Activated CD4-positive, alpha-beta T cell treated with anti-CD3 and anti-CD28 coated beads, Interleukin-2, amount 10 ng/mL, durations not matched to agents 24 days and 14 days (primary cell): ENCODE data around the gene RPL39L. TPM values are rescaled to one million over a fixed set of nuclear protein-coding genes. Genes with fewer than 3 reads are reported as not detected.
A peak's percentile ranks its signal among the peaks of the same experiment; 100 is the strongest.
"Not testable (repeated sequence)": the region's sequence is repeated elsewhere in the genome, so short reads cannot be mapped to it uniquely, and the experiment has no call there.

Experiments
- DNase-seq: peaks from one replicate; pipeline ENCODE4 v3.0.0; 2022
- H3K27ac Mint-ChIP-seq: one replicate; pipeline ENCODE4 v1.8.0; 2022; ENCODE audit warnings: mild to moderate bottlenecking, mixed read lengths
- H3K27me3 Mint-ChIP-seq: one replicate; pipeline ENCODE4 v1.8.0; 2022; ENCODE audit warnings: mixed read lengths
- H3K36me3 Mint-ChIP-seq: one replicate; pipeline ENCODE4 v1.8.0; 2022; ENCODE audit warnings: low read depth, mild to moderate bottlenecking, mixed read lengths
- H3K4me1 Mint-ChIP-seq: one replicate; pipeline ENCODE4 v1.8.0; 2021; ENCODE audit warnings: mixed read lengths
- H3K4me3 Mint-ChIP-seq: one replicate; pipeline ENCODE4 v1.8.0; 2022; ENCODE audit warnings: mild to moderate bottlenecking, moderate library complexity, mixed read lengths
- H3K9me3 Mint-ChIP-seq: one replicate; pipeline ENCODE4 v1.8.0; 2021; ENCODE audit warnings: mixed read lengths
- intact Hi-C: fragments of 100-400 bp; cut with micrococcal nuclease; formaldehyde crosslinking; loops from one replicate; pipeline ENCODE4 v1.15.1; 2023
- total RNA-seq: library from RNA; stranded (reverse); gene quantifications from 2 replicates; pipeline ENCODE4 v1.2.3, GENCODE V29; 2022

RPL39L gene
- total RNA-seq = 10.4 and 11.7 TPM in 2 replicates

DNA sequence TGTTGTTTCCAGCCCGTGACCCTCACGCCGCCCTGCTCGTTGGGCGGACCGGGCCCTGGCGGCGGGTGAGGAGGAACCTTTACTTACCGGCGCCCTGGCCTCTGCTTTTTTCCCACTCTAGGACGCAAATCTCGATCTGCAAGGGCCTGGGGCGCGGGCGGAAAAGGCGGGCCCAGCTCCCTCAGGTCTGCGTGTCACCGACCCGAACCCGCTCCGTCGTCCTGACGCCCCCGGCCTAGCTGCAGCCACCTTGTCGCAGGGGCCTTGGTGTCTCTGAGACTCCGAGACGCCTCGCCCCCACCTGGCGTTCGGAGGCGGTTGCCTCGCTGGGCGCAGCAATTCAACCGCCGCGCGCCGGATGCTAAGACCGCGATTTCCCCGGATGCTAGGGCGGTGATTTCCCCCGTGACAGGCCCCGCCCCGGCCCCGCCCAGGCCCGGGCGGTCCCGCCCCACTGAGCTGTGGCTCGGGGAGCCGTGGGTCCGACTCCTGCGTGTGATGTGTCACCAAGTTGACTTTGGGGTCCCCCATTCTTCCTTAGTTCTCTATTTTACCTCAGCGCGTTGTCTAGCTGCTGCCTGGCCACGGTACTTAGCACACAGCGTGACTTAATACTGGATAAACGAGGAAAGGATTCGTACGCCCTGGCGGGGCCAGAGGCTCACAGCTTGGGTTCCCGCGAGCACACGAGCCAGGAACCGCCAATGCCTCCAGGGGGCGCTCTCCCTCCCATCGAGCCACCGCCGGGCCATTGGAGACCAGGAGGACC is at the start of gene RPL39L:
Gene RPL39L (minus strand): TSS at position 371 of the 769 bp plus-strand sequence. CDS start 18,196 bp downstream, outside the sequence.
- Mint-ChIP-seq H3K27ac (peak within 1 kb of the TSS; percentile 98), H3K36me3 (peaks cover 27% of the 10 kb centered on the region), H3K9me3 (peaks cover 26% of the 10 kb centered on the region), H3K4me1 (peaks cover 27% of the 10 kb centered on the region), H3K4me3 (peak within 1 kb of the TSS; percentile 93), H3K27me3 (no peaks in the 10 kb centered on the region)
- intact Hi-C loops = loop anchor here (1.0 to 5.0 kb wide), 6 partner anchors 9 to 313 kb away; partner anchors contain the start of gene ST6GAL1
- peak; percentile 98 for DNase-seq

DNA sequence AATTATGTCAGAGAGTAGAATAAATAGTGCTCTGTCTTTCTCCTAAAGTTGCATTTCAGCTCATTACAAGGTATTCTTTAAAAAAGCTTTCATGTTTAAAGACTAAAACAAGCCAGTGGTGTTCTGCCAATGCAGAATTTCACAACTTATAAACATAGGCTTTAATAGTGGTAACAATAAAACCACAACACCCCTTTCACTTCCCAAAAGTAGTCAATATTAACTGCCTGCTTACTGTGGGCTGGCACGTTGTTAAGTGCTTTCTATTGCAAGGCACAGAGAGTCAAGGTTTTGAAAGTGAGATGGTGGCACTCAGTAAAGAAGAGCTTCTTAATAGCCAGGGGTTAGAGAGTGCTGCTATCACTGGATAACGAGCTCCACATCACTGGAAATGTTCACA is 49.6 kb upstream of the RPL39L start:
- H3K27ac Mint-ChIP-seq = no peak overlapping the region
- intact Hi-C loops = no loop called here
- no peaks in the 10 kb centered on the region for H3K4me1 Mint-ChIP-seq
- no peak for DNase-seq
- peaks cover 6% of the 10 kb centered on the region for H3K9me3 Mint-ChIP-seq
- H3K4me3 Mint-ChIP-seq = no peak overlapping the region
- H3K27me3 Mint-ChIP-seq = peaks cover 55% of the 10 kb centered on the region
- H3K36me3 Mint-ChIP-seq = no peaks in the 10 kb centered on the region

DNA sequence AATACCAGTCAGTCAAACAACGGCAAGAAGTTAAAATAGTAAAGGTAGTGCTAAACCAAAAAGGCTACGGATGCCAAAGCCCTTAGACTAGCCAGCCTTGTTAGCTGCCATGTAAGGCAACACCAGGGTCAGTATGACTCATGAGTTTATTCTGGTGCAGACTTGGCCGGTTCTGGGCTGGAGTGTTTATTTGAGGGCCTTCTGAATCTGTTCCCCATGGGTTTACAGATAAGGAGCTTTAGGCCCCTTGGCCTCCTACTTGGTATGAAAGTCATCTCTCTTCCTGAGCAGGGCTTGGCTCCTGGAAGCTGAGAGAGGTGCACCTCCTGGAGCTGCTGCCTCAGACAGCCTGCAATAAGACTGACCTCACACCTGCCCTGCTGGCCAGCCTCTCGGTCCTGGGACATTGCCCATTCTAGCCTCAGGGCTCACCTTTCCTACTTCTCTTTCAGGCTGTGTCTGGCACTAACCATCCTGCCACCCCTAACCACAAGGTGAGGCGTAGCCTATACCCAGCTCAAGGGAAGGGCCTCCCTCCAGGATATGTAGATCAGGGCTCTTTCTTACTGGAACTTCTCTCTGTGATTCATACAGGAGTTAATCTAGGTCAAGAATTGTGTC is 47.6 kb upstream of the RPL39L start:
- H3K4me1 Mint-ChIP-seq = no peaks in the 10 kb centered on the region
- intact Hi-C loops = no loop called here
- no peak overlapping the region for H3K4me3 Mint-ChIP-seq
- no peak for DNase-seq
- peaks cover 6% of the 10 kb centered on the region for H3K9me3 Mint-ChIP-seq
- no peak overlapping the region for H3K27ac Mint-ChIP-seq
- H3K27me3 Mint-ChIP-seq = peaks cover 43% of the 10 kb centered on the region
- H3K36me3 Mint-ChIP-seq = no peaks in the 10 kb centered on the region

DNA sequence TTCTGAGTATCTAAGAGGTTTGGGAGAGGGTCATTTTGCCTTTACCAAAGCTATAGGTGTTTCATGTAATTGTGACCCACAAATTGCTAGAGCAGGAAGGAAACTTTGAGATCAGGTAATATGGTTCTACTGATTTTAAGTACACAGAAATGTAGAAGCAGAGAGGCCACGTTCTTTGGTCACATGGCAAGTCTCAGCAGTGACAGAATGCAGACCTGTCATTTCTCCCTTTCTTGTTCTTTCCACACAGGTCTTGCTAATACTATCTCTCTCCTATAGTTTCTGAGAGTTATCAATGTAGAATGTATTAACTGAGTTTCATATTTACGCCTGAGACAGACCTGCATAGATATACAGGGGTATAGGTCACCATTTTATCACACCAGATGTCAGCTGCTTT is 47.1 kb upstream of the RPL39L start:
- peaks cover 41% of the 10 kb centered on the region for H3K27me3 Mint-ChIP-seq
- intact Hi-C loops = no loop called here
- no peaks in the 10 kb centered on the region for H3K36me3 Mint-ChIP-seq
- DNase-seq = no peak
- H3K4me1 Mint-ChIP-seq = no peaks in the 10 kb centered on the region
- H3K27ac Mint-ChIP-seq = no peak overlapping the region
- peaks cover 6% of the 10 kb centered on the region for H3K9me3 Mint-ChIP-seq
- H3K4me3 Mint-ChIP-seq = no peak overlapping the region

DNA sequence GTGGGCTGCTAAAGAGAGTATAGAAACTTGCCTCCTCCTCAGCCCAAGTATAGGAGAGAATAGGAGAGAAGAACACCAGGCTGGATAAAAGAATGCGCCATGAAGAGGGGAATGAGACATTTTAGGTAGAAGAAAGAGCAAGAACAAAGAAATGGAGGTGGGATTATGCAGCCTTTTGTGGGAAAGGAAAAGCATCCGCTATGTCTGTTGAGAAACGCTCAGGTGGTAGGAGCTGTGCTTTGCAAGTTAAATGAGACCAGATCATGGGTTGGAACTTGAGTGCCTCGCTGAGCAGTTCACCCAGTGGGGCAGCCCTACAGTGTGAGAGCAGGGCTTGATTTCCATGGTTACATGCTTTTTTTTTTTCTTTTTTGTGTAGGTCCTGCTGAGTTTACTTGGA is 46.5 kb upstream of the RPL39L start:
- intact Hi-C loops = no loop called here
- Mint-ChIP-seq H3K27ac (no peak overlapping the region), H3K4me1 (no peaks in the 10 kb centered on the region), H3K9me3 (peaks cover 6% of the 10 kb centered on the region), H3K36me3 (no peaks in the 10 kb centered on the region), H3K4me3 (no peak overlapping the region), H3K27me3 (peaks cover 37% of the 10 kb centered on the region)
- DNase-seq = no peak

DNA sequence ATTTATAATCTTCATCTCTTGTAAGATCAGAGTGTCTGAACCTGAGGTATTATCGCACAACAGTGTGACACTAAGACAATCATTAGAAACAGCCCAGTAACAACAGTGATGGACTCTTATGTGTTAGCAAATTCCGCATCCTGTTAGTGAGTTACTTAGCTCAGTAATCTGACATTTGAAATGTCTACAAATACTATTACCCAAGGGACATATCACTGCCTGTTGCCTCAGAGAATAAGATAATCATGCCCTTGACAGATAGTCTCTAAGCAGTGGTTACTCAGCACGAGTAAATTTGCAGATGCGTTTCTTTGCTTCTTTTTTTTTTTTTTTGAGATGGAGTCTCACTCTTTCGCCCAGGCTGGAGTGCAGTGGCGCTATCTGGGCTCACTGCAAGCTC is 44.6 kb upstream of the RPL39L start:
- Mint-ChIP-seq H3K9me3 (peaks cover 6% of the 10 kb centered on the region), H3K4me3 (no peak overlapping the region), H3K4me1 (no peaks in the 10 kb centered on the region), H3K36me3 (no peaks in the 10 kb centered on the region), H3K27ac (no peak overlapping the region), H3K27me3 (peaks cover 27% of the 10 kb centered on the region)
- no peak for DNase-seq
- intact Hi-C loops = no loop called here

DNA sequence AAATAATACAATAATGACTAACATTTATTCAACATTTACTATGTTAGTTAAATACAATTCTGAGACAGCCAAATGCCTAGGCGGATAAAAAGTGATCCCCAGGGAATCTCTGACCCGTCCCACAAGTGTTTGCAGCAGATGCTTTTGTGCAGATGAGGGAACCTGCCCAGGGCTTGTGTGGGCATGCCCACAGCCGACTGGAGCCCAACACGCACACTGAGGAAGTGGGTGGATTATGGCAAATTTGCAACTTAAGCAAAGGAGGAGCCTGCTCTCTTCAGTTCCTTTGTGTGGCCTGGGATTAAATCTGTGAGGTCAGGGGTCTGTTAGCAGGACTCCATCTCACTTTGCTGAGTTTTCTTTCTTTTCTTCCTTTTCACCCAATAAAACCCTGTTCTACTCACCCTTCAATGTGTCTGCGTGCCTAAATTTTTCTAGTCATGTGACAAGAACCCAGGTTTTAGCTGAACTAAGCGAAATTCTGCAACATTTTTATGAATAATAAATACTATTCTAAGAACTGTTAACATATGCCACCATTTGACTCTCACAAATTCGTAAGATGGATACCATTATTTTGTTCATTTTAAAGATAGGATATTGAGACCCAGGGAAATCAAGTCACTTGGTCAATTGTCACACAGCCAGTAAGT is 44.0 kb upstream of the RPL39L start:
- Mint-ChIP-seq H3K9me3 (peaks cover 6% of the 10 kb centered on the region), H3K27me3 (peaks cover 25% of the 10 kb centered on the region), H3K27ac (no peak overlapping the region), H3K4me3 (no peak overlapping the region), H3K36me3 (no peaks in the 10 kb centered on the region), H3K4me1 (no peaks in the 10 kb centered on the region)
- intact Hi-C loops = no loop called here
- peak; percentile 67 for DNase-seq

DNA sequence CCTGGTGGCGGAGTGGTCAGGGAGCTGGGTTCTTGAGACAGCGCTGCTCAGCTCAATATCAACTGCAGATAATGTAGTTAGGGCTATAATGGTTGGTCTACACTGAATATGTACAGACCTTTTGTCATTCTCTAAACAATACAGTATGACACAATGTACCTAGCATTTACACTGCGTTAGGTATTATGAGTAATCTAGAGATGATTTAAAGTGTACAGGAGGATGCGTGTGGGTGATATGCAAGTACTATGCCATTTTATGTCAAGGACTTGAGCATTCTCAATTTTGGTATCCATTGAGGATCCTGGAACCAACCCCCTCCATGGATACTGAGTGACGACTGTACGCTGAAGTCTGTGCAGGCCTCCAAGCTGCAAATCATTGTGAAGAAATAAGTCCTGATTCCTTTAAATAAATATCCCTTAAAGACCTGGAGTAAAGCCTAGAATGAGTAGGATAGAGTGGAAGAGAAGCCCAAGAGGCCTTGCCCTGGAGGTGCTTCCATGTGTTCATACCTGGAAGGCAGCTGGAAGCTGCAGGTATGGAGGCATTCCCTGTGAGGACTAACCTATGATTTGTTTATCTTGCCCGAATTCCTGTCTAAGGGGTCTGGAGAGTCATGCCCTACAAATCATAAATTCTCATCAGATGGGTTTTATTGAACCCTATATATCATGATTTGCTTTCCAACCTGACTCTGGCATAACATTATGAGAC is 42.3 kb upstream of the RPL39L start:
- H3K27ac Mint-ChIP-seq = no peak overlapping the region
- no peaks in the 10 kb centered on the region for H3K36me3 Mint-ChIP-seq
- H3K27me3 Mint-ChIP-seq = peaks cover 12% of the 10 kb centered on the region
- intact Hi-C loops = no loop called here
- H3K9me3 Mint-ChIP-seq = no peaks in the 10 kb centered on the region
- no peaks in the 10 kb centered on the region for H3K4me1 Mint-ChIP-seq
- no peak overlapping the region for H3K4me3 Mint-ChIP-seq
- DNase-seq = no peak

DNA sequence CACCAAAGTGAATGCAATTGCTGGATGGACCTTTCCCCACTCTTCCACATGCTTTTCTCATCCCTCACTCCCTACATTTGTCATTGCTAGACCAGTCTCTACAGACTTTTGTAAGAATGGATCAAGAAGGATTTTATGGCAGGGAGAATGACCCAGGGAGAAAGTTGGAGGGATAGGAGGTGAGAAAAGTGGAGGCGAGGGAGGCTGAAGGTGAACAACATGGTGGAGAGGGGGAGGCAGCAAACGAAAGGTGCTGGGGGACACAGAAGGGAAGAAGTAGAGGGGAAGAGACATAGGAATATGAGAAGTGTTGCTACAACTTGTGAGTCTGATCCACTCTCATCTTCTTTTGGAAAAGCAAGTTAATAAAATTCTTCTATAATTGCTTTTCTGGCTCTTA is 33.6 kb upstream of the RPL39L start:
- no peak for DNase-seq
- Mint-ChIP-seq H3K4me3 (no peak overlapping the region), H3K27ac (no peak overlapping the region), H3K9me3 (no peaks in the 10 kb centered on the region), H3K4me1 (peaks cover 2% of the 10 kb centered on the region), H3K36me3 (no peaks in the 10 kb centered on the region), H3K27me3 (peaks cover 11% of the 10 kb centered on the region)
- intact Hi-C loops = no loop called here

DNA sequence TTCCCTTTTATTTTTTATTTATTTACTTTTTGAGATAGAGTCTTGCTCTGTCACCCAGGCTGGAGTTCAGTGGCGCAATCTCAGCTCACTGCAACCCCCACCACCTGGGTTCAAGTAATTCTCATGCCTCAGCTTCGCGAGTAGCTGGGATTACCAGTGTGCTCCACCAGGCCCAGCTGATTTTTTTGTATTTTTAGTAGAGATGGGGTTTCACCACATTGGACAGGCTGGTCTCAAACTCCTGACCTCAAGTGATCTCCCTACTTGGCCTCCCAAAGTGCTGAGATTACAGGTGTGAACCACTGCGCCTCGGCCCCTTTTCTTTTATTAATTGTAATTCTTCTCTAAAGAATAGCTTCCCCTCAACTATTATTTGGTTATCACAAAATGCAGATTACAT is 31.6 kb upstream of the RPL39L start:
- H3K36me3 Mint-ChIP-seq, H3K27ac Mint-ChIP-seq, H3K4me1 Mint-ChIP-seq, H3K9me3 Mint-ChIP-seq, DNase-seq, H3K4me3 Mint-ChIP-seq, intact Hi-C loops: not testable (repeated sequence)
- H3K27me3 Mint-ChIP-seq = peaks cover 25% of the 10 kb centered on the region

DNA sequence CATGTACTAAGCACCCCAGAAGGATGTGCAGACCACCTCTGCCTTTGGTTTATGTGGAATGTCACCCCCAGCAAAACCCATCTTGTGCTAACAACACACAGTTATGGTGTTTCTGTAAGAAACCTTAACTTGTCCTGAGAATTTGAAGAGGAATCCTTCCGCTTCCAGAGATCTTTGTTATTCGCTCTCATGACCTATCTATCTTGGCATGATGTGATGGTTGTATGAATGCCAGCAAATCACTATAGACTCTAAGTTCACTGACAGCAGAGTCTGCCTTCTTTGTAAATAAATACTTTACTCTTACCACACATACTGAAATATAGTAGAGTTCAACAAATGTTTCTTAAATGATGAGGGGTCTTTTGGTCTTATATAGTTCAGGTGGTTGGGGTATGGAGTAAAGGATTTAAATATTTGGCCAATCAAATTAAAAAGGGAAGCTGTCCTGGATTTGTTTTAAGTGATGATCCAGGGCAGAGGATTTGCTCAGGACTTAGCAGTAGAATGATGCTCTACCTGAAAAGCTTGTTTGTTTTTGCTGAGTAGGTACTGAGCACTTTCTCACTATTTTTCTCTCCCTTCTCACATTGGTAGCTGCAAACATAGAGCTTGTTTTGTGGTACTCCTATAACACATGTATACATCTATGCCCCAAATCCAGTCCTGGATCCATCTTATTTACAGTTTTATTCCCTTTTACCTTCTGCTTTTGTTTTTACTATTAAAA is 30.1 kb upstream of the RPL39L start:
- DNase-seq = no peak
- no peak overlapping the region for H3K27ac Mint-ChIP-seq
- H3K27me3 Mint-ChIP-seq = peaks cover 29% of the 10 kb centered on the region
- intact Hi-C loops = loop anchor here (10.0 kb wide), 1 partner anchor 235 kb away; the partner anchor contains the start of gene ST6GAL1
- H3K36me3 Mint-ChIP-seq = no peaks in the 10 kb centered on the region
- peaks cover 2% of the 10 kb centered on the region for H3K4me1 Mint-ChIP-seq
- no peak overlapping the region for H3K4me3 Mint-ChIP-seq
- H3K9me3 Mint-ChIP-seq = no peaks in the 10 kb centered on the region

DNA sequence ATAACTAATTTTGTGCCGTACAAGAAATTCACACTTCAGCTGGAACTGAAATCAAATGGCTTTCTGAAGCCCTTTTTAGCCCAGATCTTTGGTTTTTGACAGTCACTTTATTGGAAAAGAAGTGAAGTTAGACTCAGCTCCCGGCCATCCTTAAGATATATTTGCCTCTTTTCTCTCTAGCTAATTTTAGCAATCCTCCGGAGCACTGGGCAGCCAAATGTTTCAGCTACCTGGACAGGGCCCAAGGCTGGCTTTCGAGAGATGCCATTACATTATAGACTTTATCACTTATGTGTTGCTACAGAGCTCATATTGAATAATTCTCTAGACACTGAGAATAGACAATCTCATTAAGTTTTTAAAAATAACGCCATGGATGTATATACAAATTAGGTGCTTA is 28.5 kb upstream of the RPL39L start:
- H3K4me3 Mint-ChIP-seq = no peak overlapping the region
- H3K9me3 Mint-ChIP-seq = no peaks in the 10 kb centered on the region
- no peak for DNase-seq
- no peaks in the 10 kb centered on the region for H3K36me3 Mint-ChIP-seq
- H3K27me3 Mint-ChIP-seq = peaks cover 32% of the 10 kb centered on the region
- H3K4me1 Mint-ChIP-seq = peaks cover 2% of the 10 kb centered on the region
- intact Hi-C loops = loop anchor here (10.0 kb wide), 1 partner anchor 233 kb away; the partner anchor contains the start of gene ST6GAL1
- no peak overlapping the region for H3K27ac Mint-ChIP-seq

DNA sequence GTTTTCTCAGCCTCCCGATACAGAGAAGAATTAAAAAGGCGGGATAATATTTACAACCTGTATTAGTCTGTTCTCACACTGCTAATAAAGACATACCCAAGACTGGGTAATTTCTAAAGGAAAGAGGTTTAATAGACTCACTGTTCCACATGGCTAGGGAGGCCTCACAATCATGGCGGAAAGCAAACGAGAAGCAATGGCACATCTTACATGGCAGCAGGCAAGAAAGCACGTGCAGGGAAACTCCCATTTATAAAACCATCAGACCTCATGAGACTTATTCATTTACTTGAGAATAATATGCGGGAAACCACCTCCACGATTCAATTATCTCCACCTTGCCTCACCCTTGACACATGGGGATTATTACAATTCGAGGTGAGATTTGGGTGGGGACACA is 27.5 kb upstream of the RPL39L start:
- Mint-ChIP-seq H3K27me3 (peaks cover 32% of the 10 kb centered on the region), H3K27ac (no peak overlapping the region), H3K4me1 (peaks cover 2% of the 10 kb centered on the region), H3K4me3 (no peak overlapping the region), H3K36me3 (no peaks in the 10 kb centered on the region), H3K9me3 (no peaks in the 10 kb centered on the region)
- intact Hi-C loops = loop anchor here (10.0 kb wide), 1 partner anchor 232 kb away; the partner anchor contains the start of gene ST6GAL1
- no peak for DNase-seq
